ENCODE data around the gene RGS16. TPM values are rescaled to one million over a fixed set of nuclear protein-coding genes. Genes with fewer than 3 reads are reported as not detected.
"Not testable (repeated sequence)": the region's sequence is repeated elsewhere in the genome, so short reads cannot be mapped to it uniquely, and the experiment has no call there.

Gene RGS16
- polyA plus RNA-seq, 1 experiment: 0.23 TPM

- TF ChIP-seq, protein P1, sequence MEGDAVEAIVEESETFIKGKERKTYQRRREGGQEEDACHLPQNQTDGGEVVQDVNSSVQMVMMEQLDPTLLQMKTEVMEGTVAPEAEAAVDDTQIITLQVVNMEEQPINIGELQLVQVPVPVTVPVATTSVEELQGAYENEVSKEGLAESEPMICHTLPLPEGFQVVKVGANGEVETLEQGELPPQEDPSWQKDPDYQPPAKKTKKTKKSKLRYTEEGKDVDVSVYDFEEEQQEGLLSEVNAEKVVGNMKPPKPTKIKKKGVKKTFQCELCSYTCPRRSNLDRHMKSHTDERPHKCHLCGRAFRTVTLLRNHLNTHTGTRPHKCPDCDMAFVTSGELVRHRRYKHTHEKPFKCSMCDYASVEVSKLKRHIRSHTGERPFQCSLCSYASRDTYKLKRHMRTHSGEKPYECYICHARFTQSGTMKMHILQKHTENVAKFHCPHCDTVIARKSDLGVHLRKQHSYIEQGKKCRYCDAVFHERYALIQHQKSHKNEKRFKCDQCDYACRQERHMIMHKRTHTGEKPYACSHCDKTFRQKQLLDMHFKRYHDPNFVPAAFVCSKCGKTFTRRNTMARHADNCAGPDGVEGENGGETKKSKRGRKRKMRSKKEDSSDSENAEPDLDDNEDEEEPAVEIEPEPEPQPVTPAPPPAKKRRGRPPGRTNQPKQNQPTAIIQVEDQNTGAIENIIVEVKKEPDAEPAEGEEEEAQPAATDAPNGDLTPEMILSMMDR (IDR thresholded peaks at IDR 0.05; ENCODE audit: insufficient read depth, low read depth, low read length): no peak
- POLR2A ChIA-PET: no interaction called here
- H3K36me3 ChIP-seq (ENCODE audit: control insufficient read depth, insufficient read depth, low read length): no peaks in the 10 kb centered on the region
- no peak overlapping the region for H3K4me3 ChIP-seq (ENCODE audit: low read depth, low read length)
- no peak for DNase-seq (ENCODE audit: low read depth)
- CTCF ChIA-PET: interaction anchor here (1.2 kb wide), 1 partner anchor 9 kb away, joined by 4 read pairs; no protein-coding TSS in a partner anchor
- H3K27me3 ChIP-seq (ENCODE audit: control insufficient read depth, insufficient read depth, low read length): no peaks in the 10 kb centered on the region
Observed at GRCh38 chr1:182633657-182634281, 29.6 kb upstream of the RGS16 start.

GRCh38 chr1:182633031-182633430 lies 28.8 kb upstream of the RGS16 start:
- no peak for DNase-seq (ENCODE audit: low read depth)
- Histone ChIP-seq H3K27me3 (ENCODE audit: control insufficient read depth, insufficient read depth, low read length) (no peaks in the 10 kb centered on the region), H3K36me3 (ENCODE audit: control insufficient read depth, insufficient read depth, low read length) (no peaks in the 10 kb centered on the region), H3K4me3 (ENCODE audit: low read depth, low read length) (no peak overlapping the region)
- TF ChIP-seq, protein P1 (IDR thresholded peaks at IDR 0.05; ENCODE audit: insufficient read depth, low read depth, low read length): no peak
- POLR2A ChIA-PET: no interaction called here
- CTCF ChIA-PET: interaction anchor here (1.3 kb wide), 1 partner anchor 38 kb away, joined by 3 read pairs; no protein-coding TSS in a partner anchor

DNA sequence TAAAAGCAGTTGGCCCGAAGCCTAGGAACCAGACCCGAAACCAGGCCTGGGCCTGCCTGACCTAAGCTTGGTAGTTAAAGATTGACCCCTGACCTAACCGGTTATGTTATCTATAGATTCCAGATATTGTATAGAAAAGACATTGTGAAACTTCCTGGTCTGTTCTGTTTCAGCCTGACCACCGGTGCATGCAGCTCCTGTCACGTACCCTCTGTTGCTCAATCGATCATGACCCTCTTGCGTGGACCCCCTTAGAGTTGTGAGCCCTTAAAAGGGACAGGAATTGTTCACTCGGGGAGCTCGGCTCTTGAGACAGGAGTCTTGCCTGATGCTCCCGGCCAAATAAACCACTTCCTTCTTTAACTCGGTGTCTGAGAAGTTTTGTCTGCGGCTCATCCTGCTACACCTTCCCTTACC lies 28.3 kb upstream of the RGS16 start:
- DNase-seq (ENCODE audit: low read depth); H3K27me3 ChIP-seq (ENCODE audit: control insufficient read depth, insufficient read depth, low read length); H3K36me3 ChIP-seq (ENCODE audit: control insufficient read depth, insufficient read depth, low read length); POLR2A ChIA-PET; H3K4me3 ChIP-seq (ENCODE audit: low read depth, low read length): not testable (repeated sequence)
- CTCF ChIA-PET: interaction anchor here (1.3 kb wide), 1 partner anchor 38 kb away, joined by 3 read pairs; no protein-coding TSS in a partner anchor

DNA sequence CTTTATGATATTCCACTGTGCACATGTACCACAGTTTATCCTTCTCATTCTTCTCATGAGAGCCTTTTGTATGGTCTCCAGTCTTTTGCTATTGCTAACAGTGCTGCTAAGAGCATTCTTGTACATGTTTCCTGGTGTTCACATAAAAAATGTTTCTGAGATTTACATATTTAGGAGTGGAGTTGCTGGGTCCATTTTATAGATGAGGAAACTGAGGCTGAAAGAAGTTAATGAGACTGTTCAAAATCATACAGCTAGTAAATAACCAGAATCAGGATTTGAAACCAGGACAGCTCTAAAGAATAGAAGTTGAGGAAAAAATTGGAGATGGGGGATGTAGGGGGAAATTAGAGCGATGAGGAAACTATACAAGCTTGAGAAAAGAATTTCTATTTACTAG lies 27.8 kb upstream of the RGS16 start:
- CTCF ChIA-PET: interaction anchor here (1.3 kb wide), 1 partner anchor 37 kb away, joined by 3 read pairs; no protein-coding TSS in a partner anchor
- Histone ChIP-seq H3K4me3 (ENCODE audit: low read depth, low read length) (no peak overlapping the region), H3K36me3 (ENCODE audit: control insufficient read depth, insufficient read depth, low read length) (no peaks in the 10 kb centered on the region), H3K27me3 (ENCODE audit: control insufficient read depth, insufficient read depth, low read length) (no peaks in the 10 kb centered on the region)
- TF ChIP-seq, protein P1 (IDR thresholded peaks at IDR 0.05; ENCODE audit: insufficient read depth, low read depth, low read length): no peak
- POLR2A ChIA-PET: no interaction called here
- no peak for DNase-seq (ENCODE audit: low read depth)

DNA sequence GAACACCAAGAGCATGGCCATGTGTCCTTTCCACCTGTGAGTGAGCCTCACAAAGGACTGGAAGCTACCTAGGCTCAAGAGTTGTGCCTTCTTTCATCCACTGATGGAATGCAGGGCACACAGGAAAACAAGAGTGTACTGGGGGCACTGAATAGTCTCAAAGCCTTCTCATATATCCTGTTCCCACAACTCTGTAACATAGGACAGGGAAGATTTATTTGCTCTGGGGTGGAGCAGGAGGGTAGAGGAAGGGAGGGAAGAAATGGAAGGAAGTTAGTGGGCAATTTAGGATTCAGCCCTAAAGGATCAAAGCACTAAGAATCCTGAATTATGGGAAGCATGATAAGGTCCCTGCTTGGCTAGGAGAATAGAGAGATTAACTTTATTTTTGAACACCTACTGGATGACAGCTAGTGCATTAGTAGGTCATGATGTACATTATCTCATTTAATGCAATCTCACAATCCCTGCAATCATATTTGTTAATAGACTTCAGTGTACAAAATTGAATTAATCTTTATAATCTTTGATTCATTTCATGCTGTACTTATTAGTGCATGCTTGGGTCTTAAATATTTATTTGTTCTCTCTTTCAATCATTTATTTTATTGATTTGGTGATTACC lies 27.0 kb upstream of the RGS16 start:
- Histone ChIP-seq H3K4me3 (ENCODE audit: low read depth, low read length) (no peak overlapping the region), H3K27me3 (ENCODE audit: control insufficient read depth, insufficient read depth, low read length) (no peaks in the 10 kb centered on the region), H3K36me3 (ENCODE audit: control insufficient read depth, insufficient read depth, low read length) (no peaks in the 10 kb centered on the region)
- DNase-seq (ENCODE audit: low read depth): no peak
- CTCF ChIA-PET: interaction anchor here (0.6 kb wide), 1 partner anchor 101 kb away, joined by 3 read pairs; no protein-coding TSS in a partner anchor
- POLR2A ChIA-PET: no interaction called here
- TF ChIP-seq, protein P1 (IDR thresholded peaks at IDR 0.05; ENCODE audit: insufficient read depth, low read depth, low read length): no peak
